Neural cell (in vitro differentiated cells): ENCODE data around the gene ATXN10.

Source experiments
- EP300 ChIP-seq: fragments of 450-650 bp; conservative IDR thresholded peaks from 2 replicates; pipeline ENCODE4 v1.6.1; 2014; ENCODE audit warnings: antibody characterized with exemption, mild to moderate bottlenecking, moderate library complexity; ENCODE audit not compliant: poor library complexity, severe bottlenecking
- POLR2AphosphoS5 ChIP-seq: IDR thresholded peaks from 2 replicates; pipeline ENCODE4 v1.6.1; 2012
- REST ChIP-seq: IDR thresholded peaks from 2 replicates; pipeline ENCODE4 v1.6.1; 2012; ENCODE audit warnings: borderline replicate concordance
- SMC3 ChIP-seq: fragments of 450-650 bp; conservative IDR thresholded peaks from 2 replicates; pipeline ENCODE4 v1.6.1; 2014; ENCODE audit warnings: antibody characterized with exemption, mild to moderate bottlenecking, moderate library complexity; ENCODE audit not compliant: poor library complexity
- TAF1 ChIP-seq: IDR thresholded peaks from 2 replicates; pipeline ENCODE4 v1.6.1; 2012; ENCODE audit warnings: low read depth
- TF ChIP-seq, protein P1 (sequence below): fragments of 450-650 bp; IDR thresholded peaks from 2 replicates; pipeline ENCODE4 v1.5.1; 2014; ENCODE audit warnings: antibody characterized with exemption, mild to moderate bottlenecking, moderate library complexity; ENCODE audit not compliant: poor library complexity, severe bottlenecking

DNA sequence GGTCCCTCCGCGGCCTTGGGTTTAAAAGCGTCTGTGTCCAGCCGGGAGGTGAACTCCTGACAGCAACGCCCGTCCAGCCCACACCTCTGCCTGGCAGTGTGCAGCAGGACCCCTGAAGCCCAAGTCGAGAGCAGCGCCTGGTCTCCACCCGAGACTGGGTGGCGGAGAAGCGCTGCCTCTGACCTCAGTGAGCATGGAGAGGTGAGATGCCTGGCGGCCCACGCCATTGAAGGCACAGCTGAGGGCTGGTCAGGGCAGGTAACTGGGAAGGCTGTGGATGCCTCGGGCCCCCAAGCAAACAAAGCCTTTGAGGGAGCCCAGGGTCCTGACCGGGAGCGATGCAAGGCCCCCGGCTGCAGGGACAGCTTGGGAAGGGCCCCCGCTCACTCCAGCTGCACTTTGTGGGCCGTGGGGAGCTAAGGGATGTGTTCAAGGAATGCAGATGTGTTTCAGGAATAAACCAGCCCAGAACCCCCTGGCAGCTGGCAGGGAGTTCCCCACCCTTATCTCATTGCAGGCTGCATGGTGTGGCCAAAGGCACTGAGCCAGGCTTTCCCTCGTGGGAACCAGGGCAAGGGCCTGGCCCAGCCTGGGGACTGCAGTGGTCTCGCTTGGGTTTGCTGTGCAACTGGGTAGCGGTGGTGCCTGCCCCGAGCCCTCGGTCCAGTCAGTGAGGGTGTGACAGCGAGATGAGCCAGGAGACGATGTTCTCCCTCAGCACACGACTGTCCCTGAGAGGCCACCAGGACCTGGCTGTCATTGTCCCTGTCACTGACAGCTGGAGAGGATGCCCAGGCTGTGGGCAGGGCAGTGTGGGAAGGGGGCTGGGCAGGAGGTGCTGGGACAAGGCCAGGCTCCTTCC is 212.8 kb downstream of the ATXN10 start:
- TF ChIP-seq REST (no peak), POLR2AphosphoS5 (no peak), EP300 (no peak), TAF1 (no peak), SMC3 (no peak)
- TF ChIP-seq, protein P1, sequence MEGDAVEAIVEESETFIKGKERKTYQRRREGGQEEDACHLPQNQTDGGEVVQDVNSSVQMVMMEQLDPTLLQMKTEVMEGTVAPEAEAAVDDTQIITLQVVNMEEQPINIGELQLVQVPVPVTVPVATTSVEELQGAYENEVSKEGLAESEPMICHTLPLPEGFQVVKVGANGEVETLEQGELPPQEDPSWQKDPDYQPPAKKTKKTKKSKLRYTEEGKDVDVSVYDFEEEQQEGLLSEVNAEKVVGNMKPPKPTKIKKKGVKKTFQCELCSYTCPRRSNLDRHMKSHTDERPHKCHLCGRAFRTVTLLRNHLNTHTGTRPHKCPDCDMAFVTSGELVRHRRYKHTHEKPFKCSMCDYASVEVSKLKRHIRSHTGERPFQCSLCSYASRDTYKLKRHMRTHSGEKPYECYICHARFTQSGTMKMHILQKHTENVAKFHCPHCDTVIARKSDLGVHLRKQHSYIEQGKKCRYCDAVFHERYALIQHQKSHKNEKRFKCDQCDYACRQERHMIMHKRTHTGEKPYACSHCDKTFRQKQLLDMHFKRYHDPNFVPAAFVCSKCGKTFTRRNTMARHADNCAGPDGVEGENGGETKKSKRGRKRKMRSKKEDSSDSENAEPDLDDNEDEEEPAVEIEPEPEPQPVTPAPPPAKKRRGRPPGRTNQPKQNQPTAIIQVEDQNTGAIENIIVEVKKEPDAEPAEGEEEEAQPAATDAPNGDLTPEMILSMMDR: no peak
